ENCODE data around the gene ELMOD2. TPM values are rescaled to one million over a fixed set of nuclear protein-coding genes. Genes with fewer than 3 reads are reported as not detected.

The ELMOD2 gene
- total RNA-seq, 2 donors from 2014 or later, result 22.3 to 26.1 TPM

GRCh38 chr4:140559696-140560095, 35.7 kb downstream of the ELMOD2 start:
- no peak for ATAC-seq (ENCODE audit: insufficient number of reproducible peaks, low FRiP score, low read depth)

GRCh38 chr4:140568507-140569306, 44.7 kb downstream of the ELMOD2 start, which contains the start of gene UCP1:
Gene UCP1, minus strand, starts transcription at chr4:140568961. Its CDS starts 232 bp downstream, at chr4:140568729.
- Histone ChIP-seq H3K4me1 (ENCODE audit: control insufficient read depth in 1 of 2, low read depth in 2 of 2) (peaks cover 8 to 15% of the 10 kb centered on the region in 2 donors), H3K27me3 (replicated peaks; ENCODE audit: insufficient read depth) (no peaks in the 10 kb centered on the region), H3K4me3 (peak within 1 kb of the TSS; percentile 73), H3K27ac (no peak within 1 kb of the TSS), H3K36me3 (no peaks in the 10 kb centered on the region), H3K9me3 (peaks cover 6% of the 10 kb centered on the region)
- ATAC-seq (ENCODE audit: insufficient number of reproducible peaks, low FRiP score, low read depth) (no peak), DNase-seq (ENCODE audit: low spot score) (no peak)
- TF ChIP-seq CTCF (IDR thresholded peaks at IDR 0.05), result no peak

More at GRCh38 chr4:140559696-140560095, 35.7 kb downstream of the ELMOD2 start:
- Histone ChIP-seq H3K9me3 (no peaks in the 10 kb centered on the region), H3K4me1 (ENCODE audit: control insufficient read depth in 1 of 2, low read depth in 2 of 2) (no peaks in the 10 kb centered on the region), H3K4me3 (no peak overlapping the region), H3K27me3 (replicated peaks; ENCODE audit: insufficient read depth) (no peaks in the 10 kb centered on the region), H3K27ac (no peak overlapping the region), H3K36me3 (no peaks in the 10 kb centered on the region)
- TF ChIP-seq CTCF (IDR thresholded peaks at IDR 0.05), result no peak
- no peak for DNase-seq (ENCODE audit: low spot score)

- Histone ChIP-seq H3K27me3 (replicated peaks; ENCODE audit: insufficient read depth) (no peaks in the 10 kb centered on the region), H3K4me1 (ENCODE audit: control insufficient read depth in 1 of 2, low read depth in 2 of 2) (peaks cover 8 to 15% of the 10 kb centered on the region in 2 donors), H3K9me3 (peaks cover 6% of the 10 kb centered on the region), H3K4me3 (peak overlapping the region; percentile 73), H3K36me3 (no peaks in the 10 kb centered on the region), H3K27ac (no peak overlapping the region)
- DNase-seq (ENCODE audit: low spot score) (no peak), ATAC-seq (ENCODE audit: insufficient number of reproducible peaks, low FRiP score, low read depth) (no peak)
- TF ChIP-seq CTCF (IDR thresholded peaks at IDR 0.05), result no peak
Measured at GRCh38 chr4:140569307-140569638, 45.3 kb downstream of the ELMOD2 start.

- no peak for TF ChIP-seq CTCF (IDR thresholded peaks at IDR 0.05)
- Histone ChIP-seq H3K36me3 (no peaks in the 10 kb centered on the region), H3K9me3 (peaks cover 6% of the 10 kb centered on the region), H3K4me1 (ENCODE audit: control insufficient read depth in 1 of 2, low read depth in 2 of 2) (peaks cover 8 to 15% of the 10 kb centered on the region in 2 donors), H3K27me3 (replicated peaks; ENCODE audit: insufficient read depth) (no peaks in the 10 kb centered on the region), H3K4me3 (no peak overlapping the region), H3K27ac (no peak overlapping the region)
- DNase-seq (ENCODE audit: low spot score), result no peak
- ATAC-seq (ENCODE audit: insufficient number of reproducible peaks, low FRiP score, low read depth), result no peak
Measured at GRCh38 chr4:140571620-140572019, 47.7 kb downstream of the ELMOD2 start.

- no peak for TF ChIP-seq CTCF (IDR thresholded peaks at IDR 0.05)
- no peak overlapping the region for H3K27ac ChIP-seq
- peaks cover 6% of the 10 kb centered on the region for H3K9me3 ChIP-seq
- DNase-seq (ENCODE audit: low spot score) (no peak), ATAC-seq (ENCODE audit: insufficient number of reproducible peaks, low FRiP score, low read depth) (no peak)
- no peak overlapping the region for H3K4me3 ChIP-seq
- no peaks in the 10 kb centered on the region for H3K27me3 ChIP-seq (replicated peaks; ENCODE audit: insufficient read depth)
- H3K36me3 ChIP-seq, result no peaks in the 10 kb centered on the region
- no peaks in the 10 kb centered on the region for H3K4me1 ChIP-seq (ENCODE audit: control insufficient read depth in 1 of 2, low read depth in 2 of 2)
Measured at GRCh38 chr4:140575489-140575888, 51.5 kb downstream of the ELMOD2 start.

All from thoracic aorta (tissue), 2 donors.